NK-92 treated with Interleukin-12 subunit alpha and Interleukin-12 subunit beta, amount 100 ng/mL, for 24 hours (cell line): ENCODE results near the gene BPIFB1.

Experiments
- DNase-seq: peaks from one replicate; lab custom pipeline; 2025; lab: John Stamatoyannopoulos, UW

The BPIFB1 gene

DNA sequence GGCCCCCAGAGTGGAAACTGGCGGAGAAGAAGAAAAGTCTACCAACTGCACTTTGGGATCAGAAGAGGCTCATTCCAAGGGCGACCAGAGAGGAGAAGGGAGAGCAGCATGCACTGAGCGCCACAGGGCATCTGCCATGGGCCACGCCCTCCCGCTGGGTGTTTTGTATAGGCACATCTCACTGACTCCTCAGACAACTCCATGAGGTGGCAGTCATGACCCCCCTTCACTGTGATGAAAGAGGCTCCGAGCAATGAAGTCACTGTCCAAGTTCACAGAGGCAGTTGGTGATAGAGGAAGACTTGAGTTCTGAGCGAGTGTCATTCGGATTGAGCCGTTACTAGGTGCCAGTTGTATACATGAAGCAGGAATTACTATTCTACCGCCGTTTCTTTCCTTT, 15.4 kb downstream of the BPIFB1 start:
- no peak for DNase-seq

DNA sequence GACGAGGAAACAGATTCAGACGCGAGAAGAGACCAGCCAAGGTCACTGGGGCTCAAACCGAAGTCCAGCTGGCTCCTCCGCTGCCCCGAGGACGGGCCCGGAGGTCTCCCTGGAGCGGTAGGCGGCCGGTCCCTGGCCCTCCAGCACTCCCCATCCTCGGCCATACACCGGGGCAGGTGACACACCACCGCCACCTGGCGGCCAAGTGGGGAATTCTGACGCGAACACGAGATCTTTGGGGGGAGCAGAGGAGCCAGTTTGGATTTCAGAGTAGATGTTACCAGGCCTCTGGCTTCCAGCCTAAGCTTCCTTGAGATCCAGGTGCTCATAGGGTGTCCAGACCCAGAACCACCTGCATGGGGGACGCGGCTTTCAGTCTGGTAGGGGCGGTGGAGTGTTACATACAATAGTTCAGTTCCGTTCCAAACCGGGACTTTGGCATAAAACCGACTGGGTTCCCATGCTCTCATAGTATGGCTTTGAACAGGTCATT, 16.1 kb downstream of the BPIFB1 start:
- peak; percentile 41 for DNase-seq

DNA sequence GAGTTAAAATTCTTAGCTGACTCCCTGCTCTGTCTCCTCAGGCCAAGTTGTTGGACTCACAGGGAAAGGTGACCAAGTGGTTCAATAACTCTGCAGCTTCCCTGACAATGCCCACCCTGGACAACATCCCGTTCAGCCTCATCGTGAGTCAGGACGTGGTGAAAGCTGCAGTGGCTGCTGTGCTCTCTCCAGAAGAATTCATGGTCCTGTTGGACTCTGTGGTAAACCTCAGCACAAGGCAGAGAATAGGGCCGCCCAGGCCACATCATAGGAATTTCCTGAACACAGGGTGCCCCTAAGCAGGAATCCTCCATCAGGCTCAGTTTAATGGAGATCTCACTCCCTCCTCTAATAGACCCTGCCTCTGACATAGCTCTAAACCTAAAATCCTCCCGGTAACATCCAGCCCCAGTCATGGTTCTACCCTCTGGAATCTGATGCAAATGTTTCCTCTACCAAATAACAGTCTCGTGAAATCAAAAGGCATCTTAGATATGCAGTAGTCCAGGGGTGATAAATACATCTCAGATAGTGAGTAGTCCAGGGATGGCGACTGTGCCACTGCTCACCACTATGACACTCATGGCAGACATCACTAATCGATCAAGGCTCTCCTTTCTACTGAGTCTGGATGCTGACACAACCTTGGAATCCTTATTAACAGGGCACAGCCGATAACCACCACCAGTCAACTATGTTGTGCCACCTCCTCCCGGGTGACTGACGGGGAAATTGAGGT, 18.3 kb downstream of the BPIFB1 start:
- DNase-seq = no peak

DNA sequence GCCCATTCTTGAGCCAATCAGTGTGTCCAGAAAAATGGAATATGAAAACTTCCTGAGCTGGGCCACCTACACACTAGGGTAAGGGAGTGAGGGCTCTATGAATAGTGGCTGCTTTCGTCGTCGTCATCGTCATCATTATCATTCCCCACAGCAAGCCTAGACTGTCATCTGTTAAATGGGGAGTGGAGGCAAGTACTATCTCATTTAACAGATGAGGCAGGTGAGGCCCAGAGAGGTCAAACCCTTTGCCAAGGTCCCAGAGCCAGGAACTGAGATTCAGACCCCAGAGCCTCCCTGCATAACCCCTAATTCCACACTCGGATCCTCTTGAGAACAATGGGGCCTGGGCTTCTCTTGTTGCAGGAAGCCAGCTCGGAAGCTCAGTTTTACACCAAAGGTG, 20.6 kb downstream of the BPIFB1 start:
- DNase-seq = no peak

DNA sequence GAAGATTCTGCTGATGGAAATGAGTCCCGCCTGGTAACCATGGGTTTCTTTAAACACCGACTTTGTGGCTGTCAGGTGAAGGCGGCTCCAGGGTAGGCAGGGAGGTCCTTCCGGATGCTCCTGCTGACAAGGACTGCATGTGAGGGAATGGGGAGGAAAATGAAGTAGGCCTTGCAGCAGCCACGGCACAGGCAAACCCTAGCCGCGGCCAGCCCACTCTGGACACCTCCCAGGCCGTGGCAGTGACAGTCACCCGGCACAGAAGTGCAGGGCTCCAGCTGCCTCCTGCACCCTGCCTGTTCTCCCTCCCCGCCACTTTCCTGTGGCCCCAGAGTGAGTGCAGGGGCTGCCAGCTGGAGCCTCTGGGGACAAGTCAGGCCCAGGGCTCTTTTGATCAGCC, 21.0 kb downstream of the BPIFB1 start:
- no peak for DNase-seq

DNA sequence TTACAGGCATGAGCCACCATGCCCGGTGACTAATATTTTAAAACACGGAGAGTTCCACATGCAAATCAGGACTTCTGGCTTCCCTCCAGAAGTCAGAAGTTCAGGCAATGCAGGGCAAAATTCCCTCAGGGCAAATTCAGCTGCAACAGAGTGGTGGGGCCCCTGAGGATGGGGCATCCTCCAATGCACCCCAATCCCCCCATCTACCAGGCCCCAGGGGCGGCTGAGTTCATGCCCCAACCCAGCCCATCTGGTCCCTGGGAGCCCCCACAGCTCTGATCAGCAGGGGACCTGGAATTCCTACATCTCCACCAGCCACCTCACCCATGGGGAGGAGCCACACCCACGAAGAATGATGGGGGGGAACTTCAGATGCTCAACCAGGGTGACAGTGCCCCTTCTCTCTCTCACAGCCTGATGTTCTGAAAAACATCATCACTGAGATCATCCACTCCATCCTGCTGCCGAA, 22.6 kb downstream of the BPIFB1 start:
- DNase-seq = no peak

DNA sequence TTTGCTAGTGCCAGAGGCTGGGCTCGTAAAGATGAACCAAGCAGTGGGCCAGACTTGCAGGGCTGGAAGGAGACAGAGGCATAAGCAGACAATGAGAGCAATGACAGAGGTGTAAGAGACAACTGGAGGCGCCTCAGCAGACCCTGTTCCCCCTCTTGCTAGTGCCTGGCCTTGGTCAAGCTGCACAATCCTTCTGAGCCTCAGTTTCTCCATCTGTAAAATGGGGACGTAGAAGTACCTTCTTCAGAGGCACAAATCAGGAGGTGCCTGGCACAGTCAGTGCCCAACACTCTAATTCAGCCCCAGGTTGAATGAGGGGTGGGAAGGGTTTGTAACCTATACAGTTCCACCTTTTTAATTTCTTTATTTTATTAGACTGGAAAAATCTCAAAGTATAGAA, 23.2 kb downstream of the BPIFB1 start:
- DNase-seq = no peak

DNA sequence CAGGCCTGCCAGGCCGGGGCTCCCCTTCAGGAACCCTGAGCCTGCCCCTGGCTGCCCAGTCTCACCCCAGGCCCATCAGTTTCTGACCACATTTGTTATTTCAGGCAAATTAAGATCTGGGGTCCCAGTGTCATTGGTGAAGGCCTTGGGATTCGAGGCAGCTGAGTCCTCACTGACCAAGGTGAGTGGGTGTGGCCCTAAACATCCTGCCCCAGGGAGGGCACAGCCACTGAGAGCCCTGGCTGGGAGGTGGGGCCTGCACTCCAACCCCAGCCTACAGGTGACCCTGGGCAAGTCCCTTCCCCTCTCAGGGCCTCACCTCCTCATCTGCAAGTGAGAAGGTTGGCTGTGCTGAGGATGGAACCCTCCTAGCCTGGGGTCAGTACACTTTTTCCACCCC, 23.8 kb downstream of the BPIFB1 start:
- no peak for DNase-seq

DNA sequence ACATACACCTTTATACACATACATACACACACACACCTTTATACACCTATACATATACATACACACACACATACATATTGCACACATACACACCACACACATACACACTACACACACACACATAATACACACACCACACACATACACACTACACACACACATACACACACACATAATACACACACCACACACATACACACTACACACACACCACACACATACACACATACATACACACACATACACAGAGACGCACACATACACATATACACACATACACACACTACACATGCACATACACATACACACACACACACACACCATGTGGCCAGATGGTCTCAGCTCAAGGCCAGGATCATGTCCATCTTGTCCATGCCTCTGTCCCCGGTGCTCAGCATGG, 25.7 kb downstream of the BPIFB1 start:
- no peak for DNase-seq

DNA sequence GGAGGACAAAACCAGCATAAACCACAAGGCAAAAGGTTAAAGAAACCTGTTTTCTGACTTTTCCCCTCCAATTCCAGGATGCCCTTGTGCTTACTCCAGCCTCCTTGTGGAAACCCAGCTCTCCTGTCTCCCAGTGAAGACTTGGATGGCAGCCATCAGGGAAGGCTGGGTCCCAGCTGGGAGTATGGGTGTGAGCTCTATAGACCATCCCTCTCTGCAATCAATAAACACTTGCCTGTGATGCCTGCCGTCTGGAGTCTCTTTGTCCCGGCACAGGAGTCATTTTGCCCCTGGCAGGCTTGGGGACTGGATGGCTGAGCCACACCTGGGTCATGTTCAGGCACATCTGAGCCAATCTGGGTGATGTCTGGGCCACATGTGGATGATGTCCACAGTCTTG, 26.6 kb downstream of the BPIFB1 start:
- DNase-seq = no peak

DNA sequence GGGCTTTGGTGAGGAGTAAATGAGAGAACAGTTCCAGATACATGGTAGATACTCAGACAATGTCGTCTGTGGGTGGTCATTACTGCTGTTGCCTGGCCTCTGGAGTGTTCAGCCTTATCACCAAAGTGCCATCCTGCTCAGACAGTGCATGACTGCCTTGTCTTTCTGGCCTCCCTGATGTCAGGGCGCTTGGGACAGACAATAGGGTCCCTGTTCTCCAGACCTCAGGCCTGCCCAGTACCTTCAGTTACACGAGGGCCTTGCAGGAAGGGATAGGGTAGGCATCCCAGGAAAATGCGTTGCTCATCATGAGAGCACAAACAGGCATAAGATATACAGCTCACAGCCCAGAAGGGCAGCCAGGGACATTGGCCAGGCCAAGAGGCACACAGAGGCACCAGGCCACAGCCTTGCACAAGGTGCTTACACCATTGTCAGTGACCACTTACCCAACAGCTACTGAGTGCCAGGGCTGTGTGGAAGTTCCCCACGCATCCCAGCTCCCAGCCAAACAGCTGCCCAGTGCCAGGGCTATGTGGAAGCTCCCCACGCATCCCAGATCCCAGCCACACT, 27.4 kb downstream of the BPIFB1 start:
- no peak for DNase-seq

DNA sequence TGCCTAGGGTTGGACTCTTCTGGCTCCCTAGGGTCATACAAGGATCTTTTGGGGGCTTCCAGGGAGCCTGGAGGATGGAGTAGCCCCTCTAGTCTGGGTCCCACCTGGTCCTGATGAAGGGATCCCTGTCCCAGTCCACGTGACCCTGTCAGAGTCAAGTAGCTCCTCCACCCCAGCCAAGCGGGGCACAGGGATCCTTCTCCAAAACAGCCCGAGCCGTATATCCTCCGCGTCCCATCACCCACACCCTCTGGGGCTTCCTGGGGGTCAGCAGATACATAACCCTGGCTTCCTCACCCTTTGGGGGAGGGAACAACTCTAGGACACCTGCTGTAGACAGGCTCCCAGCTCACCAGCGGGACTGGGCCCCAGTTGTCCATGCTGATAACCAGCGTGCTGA, 28.0 kb downstream of the BPIFB1 start:
- DNase-seq = no peak

DNA sequence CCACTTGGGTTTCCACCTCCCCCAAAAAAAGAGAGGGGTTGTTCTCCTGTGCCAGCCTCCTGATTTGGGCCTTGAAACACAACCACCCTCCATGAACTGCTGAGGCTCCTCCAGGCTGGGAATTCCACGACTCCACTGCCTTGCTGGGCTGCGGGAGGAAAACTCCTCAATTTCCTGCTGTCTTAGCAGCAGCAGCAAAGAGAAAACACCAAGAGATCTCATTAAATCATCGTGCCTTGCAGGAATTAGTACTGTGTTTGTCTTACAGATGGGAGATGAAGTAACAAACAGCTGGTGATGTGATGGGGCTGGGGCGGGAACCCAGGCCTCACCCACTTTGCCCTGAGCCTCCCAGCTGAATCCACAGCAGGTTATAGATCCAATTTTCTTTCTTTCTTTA, 29.0 kb downstream of the BPIFB1 start:
- DNase-seq = no peak

DNA sequence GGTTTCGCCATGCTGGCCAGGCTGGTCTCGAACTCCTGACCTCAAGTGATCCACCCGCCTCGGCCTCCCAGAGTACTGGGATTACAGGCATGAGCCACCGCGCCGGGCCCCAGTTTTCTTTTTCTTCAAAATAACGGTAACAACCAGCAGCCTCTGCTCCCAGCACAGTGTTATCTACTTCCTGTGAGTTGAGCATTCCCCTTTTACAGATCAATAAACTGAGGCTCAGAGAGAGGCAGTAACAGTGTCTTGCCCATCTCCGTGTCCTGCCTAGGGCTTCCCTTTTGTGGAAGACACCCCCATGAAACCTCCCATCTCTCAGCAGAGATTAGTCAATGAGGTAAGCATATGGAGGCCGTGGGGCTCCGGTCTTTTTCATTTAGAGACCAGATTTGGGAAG, 29.6 kb downstream of the BPIFB1 start:
- DNase-seq = no peak

DNA sequence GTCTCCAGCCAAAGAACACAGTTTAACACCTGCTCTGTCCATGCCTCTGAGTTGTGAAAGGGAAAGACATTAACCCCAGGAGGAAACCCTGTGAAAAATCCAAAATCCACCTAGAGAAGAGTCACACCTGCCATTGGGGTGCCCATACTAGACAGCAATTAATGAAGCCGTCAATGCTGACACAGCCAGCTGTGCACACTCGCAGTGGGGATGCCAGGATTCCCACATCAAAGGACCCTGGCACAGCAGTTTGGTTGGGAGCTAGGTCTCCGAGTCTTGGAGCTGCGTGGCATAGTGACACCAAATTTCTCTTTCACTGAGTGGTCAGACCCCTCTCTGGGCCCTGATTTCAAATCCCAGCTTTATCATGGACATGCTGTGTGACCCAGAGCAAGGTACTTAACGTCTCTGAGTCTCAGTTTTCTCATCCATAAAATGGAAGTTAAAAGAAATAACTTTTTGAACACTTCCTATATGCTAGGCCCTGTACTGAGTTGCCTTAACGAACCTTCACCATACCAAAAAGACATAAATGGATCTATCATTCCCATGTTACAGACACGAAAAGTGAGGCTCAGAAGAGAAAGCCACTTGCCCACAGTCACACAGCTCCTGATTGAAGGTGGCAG, 30.8 kb downstream of the BPIFB1 start:
- no peak for DNase-seq

DNA sequence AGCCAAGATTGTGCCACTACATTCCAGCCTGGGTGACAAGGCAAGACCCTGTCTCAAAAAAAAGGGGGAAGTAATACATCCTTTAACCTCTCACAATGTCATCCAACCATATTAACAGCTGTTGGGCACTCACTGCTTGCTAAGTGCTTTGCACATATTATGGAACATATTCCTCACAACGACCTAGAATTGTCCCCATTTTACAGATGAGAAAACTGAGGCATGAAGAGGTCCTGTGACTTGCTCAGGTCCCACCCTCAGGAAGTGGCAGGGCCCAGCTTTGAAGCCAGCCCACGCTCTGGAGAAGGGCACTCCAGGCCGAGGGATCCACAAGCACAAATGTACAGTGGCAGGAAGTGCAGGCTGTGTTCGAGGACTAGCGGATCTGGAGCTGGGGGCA, 33.3 kb downstream of the BPIFB1 start:
- DNase-seq = no peak

DNA sequence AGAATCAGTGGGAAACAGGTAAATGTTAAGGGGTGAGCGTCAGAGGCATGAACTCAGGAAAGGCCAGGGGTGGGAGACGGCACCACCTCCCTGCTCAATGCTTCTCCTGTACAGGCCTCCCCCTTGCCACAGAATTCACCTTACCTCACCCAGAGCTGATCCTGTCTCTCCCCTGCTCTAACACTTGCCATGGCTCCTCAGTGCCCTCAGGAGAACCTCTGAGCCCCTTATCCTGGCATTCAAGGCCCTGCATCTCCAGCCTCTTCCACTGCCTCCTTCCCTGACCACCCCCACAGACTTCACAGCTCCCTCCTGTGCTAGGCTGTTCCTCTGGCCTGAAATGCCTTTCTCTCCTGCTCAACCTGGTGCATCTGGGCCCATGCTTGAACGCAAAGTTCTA, 33.9 kb downstream of the BPIFB1 start:
- no peak for DNase-seq

DNA sequence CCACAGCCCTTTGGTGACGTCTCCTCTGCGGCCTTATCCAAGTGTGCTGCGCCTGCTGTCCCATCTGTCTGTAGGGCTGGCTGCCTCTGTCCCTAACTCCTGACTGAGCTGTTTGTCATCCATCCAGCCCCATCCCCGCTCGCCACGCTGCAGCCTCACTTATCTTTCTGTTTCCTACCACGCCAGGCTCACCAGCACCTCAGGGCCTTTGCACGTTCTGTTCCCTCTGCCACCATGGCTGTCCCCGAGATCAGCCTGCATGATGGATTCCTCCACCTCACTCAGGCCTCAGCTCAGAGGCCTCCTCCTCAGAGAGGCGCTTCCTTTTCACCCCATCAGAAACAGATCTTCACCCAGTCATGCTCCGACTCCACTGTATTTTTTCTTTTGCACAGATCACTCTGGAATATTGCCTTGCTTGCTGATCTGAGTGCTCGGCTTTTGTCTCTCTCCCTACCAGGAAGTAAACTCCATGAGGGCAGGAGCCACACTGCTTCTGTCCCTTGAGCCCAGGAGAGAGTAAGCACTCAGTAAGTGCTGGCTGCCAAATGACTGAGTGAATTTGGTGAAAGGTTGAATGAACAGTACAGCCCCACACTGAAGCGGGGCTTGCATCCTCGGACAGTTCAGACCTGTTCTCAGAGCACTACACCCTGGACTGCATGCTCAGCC, 34.5 kb downstream of the BPIFB1 start:
- DNase-seq = no peak

DNA sequence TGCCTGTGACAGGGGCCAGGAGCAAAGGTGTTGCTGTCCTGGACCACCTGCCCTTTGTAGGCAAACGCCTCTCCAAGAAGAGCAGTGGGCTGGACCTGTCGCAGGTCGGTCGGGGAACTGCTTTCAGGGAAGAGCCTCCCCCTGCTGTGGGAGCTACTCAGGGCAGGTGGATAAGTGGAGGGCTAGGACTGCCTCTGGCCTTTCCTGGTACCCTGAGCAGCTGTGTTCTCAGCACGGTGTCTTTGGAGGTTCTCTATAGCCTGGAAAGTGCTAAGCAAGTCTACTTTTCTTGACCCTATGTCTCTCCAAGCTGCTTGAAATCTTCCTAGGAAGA, 35.0 kb downstream of the BPIFB1 start:
- no peak for DNase-seq

DNA sequence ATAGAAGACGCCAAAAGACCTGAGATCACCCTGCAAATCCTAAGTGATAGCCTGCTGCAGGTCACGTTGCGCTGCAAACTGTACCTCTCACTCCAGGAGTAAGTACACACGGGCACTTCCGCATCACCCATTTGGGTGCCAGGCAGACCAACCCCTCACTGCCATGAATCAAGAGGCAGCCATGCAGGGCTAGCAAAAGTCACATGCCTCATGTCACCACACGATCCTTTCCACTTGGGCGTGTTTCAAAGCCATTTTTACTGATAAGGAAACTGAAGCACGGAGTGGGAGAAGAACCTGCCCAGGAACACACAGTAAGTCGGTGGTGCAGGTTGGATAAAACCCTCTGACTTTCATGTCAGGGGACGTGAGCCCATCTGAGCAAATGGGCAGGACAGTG, 37.0 kb downstream of the BPIFB1 start:
- no peak for DNase-seq

DNA sequence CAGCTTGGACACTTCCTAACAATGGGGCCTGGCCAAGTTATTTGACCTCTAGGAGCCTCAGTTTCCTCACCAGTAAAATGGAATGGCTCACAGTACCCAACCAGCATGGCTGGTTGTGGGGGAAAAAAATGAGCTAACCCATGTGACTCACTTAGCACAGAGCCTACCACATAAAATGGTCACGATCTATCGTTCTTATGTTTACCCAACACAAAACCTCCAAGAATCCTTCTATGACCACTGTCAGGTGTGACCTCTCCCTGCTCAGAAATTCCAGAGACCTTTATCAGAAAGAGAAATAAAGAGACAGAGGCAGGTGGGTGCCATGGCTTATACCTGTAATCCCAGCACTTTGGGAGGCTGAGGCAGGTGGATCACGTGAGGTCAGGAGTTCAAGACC, 39.4 kb downstream of the BPIFB1 start:
- no peak for DNase-seq

DNA sequence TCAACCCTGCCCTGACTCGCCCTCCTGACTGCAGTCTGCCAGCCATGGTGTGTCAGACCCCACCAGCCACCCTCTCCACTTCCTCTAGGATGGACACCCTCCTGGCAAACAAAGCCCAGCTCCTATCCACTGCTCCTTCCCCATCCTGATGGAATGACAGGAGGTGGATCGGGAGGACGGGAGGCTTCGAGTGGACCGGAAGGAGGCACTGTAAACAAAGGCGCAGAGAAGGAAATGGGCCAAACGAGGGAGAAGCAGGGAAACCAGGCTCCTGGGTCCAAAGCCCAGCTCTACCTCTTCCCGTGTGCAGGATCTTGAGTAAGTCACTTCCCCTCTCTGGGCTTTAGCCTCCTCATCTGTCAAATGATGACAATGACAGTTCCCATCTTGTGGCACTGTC, 40.2 kb downstream of the BPIFB1 start:
- DNase-seq = no peak

DNA sequence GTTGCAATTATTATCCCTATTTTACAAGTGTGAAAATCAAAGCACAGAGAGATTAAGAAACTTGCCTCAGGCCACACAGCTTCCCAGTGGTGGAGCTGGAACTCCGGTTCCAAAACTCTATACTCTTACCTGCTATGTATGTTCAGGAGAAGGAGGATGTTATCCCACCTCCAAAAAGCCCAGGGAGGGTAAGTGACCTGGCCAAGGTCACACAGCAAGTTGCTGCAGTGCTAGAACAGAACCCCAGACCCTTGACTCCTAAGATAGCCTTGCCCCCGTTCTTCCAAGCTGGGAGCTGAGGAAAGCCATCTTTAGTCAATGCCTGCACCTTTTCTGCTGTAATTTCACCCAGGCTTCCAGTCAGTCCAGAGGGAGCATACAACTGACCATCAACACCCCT, 42.3 kb downstream of the BPIFB1 start:
- DNase-seq = no peak
